GM18520 (cell line): Measurements from ENCODE around the gene C10orf71.

Source experiments
- ATAC-seq: cut with Tn5 transposase; IDR thresholded peaks from one replicate; pipeline ENCODE4 v1.9.1; 2021; ENCODE audit not compliant: unreplicated experiment

Gene C10orf71

DNA sequence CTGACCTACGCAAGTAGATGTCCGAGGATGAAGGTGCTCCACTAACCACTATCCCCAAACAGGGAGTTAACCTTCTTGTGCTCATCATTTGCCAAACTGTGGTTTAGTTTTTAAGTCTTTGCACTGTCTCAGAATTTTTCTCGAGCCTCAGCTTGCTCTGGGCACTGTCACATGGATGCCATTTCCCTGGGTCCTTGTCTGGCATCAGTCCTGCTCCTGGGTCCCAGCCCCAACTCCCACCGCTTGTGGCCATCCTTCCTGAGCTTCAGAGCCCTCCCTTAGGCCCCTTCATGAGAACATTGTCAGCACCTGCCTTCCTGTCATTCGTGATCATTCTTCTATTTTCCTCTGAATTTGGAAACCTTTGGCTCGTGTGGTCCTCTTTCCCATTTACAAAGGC lies 33.8 kb downstream of the C10orf71 start:
- no peak for ATAC-seq

DNA sequence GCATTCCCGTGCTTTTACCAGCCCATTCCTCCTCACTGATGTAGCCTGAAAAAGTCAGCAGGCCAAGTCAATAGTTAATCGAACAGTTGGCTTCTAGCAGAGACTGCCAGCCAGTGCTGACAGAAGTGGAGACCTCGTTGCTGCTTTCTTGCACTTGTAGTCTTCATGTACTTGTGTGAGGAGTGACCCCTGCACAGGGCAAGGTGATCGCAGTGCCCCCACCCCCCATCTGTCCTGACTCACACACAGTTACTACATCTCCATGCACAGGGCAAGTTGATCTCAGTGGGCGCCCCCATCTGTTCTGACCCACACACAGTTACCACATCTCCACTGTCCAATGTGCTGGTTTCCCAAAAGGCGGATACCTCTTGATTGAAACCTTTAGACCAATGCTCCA lies 34.2 kb downstream of the C10orf71 start:
- no peak for ATAC-seq

DNA sequence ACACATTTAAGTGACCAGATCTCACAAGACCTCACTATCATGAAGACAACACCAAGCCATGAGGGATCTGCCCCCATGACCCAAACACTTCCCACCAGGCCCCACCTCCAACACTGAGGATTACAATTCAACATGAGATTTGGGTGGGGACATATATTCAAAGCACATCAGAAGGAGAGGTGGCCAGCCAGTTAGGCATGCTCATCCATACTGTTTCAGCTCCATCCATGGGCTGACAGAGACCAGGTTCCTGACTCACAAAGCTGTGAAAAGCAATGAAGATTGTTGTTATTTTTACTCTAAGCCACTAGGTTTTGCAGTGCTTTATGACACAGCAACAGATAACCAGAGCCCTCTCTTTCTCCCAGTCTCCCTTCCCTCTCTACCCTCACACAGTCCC lies 36.0 kb downstream of the C10orf71 start:
- no peak for ATAC-seq

DNA sequence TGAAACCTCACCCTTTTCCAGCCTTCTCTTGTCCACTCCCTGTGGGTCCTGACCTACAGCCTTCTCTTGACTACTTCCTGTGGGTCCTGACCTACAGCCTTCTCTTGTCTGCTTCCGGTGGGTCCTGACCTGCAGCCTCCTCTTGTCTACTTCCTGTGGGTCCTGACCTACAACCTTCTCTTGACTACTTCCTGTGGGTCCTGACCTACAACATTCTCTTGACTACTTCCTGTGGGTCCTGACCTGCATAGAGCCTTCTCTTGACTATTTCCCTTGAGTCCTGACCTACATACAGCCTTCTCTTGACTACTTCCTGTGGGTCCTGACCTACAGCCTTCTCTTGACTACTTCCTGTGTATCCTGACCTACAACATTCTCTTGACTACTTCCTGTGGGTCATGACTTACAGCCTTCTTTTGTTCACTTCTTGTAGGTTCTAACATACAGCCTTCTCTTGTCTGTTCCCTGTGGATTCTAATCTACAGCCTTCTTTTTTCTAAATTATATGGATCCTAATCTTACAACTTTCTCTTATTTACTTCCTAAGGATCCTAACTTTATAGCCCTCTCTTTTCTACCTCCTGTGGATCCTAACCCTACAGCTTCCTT lies 36.5 kb downstream of the C10orf71 start:
- ATAC-seq, result no peak

DNA sequence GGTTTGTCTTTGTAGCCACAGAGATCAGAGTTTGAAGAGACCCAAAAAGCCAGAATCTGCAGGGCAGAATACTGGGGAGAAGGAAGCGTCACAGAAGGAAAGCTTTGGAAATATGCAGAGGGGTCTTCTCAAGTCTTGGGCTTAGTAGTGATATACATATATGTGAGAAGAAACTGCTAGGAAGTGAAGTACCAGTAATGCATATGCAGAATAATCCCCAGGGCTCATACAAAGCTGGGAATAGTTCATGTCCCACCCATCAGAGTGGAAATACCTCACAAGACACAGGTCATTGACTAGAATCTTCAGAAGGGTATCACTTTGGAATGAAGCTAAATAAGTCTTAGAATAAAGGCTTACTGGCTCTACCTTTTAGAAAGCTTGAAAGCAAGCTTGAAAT lies 39.6 kb downstream of the C10orf71 start:
- no peak for ATAC-seq

DNA sequence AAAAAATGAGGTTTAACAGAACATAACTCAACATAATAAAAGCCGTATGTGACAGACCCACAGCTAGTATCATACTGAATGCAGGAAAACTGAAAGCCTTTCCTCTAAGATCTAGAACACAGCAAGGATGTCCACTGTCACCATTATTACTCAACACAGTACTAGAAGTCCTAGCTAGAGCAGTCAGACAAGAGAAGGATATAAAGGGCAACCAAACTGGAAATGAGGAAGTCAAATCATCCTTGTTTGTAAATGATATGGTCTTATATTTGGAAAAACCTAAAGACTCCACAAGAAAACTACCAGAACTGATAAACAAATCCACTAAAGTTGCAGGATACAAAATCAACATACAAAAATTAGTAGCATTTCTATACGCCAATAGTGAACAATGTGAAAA lies 45.9 kb downstream of the C10orf71 start:
- ATAC-seq, result no peak

DNA sequence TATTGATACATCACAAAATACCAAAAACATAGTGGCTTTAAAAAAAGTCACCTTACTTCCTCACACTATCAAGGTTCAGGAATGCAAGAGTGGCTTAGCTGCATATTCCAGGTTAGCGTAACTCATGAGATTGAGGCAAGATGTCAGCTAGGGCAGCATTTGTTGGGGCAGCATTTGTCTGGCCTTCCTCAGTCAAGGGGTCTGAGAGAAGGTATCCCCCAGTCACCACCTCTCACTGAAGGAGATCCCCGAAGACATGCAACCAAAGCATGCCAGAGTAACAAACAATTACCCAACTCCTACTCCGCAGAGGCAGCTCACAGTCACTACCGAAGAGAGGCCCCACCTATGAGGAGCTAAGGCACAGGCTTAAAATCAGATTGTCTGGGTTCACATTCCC lies 48.4 kb downstream of the C10orf71 start:
- ATAC-seq, result no peak

DNA sequence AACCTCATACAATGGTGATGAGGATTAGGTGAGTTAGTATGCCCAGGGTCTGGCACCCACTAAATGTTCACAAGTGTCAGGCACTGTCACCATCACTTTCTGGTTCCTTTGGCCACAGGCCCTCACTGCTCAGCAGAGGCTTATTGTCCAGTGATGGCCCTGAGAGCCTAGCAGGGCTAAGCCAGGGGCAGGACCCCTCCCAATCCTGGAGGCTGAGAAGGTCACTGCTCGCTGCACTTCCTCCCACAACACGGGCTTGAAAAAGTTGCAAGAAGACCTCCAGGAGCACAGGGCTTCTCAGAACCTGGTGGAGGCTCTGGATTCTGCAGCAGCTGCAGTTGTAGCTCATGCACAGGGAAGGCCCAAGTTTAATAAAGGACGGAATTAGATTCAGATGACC lies 48.9 kb downstream of the C10orf71 start:
- no peak for ATAC-seq

DNA sequence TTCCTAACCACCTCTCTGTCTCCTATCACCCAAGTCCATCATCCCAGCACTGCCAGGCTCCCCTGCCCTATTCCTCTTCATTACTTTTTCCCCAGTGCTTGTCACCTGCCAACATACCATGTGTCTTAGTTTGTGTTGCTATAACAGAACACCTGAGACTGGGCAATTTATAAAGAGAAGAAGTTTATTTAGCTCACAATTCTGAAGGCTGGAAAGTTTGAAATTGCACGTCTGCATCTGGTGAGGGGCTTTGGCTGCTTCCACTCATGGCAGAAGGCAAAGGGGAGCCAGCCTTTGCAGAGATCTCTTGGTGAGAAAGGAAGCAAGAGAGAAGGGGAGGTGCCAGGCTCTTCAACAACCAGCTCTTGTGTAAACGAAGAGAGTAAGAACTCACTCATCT lies 49.6 kb downstream of the C10orf71 start:
- ATAC-seq, result no peak

DNA sequence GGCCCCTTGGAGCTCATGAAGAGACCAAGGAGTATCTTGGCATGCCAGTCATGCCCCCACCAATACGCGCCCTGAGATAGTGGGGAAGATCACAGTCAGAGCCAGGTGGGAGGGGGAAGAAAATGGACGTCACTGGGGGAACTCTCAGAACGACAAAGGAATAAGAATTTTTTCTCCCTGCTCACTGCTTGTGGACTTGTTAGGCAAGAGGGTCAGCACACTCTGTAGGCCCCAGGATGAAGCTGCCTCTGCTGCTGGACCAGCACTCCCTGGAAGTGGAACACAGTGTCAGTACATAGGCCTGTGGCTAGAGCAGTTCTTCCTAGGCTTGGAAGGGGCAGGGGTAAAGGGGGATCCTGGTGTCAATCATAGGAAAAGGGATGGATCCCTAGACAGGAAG lies 50.4 kb downstream of the C10orf71 start:
- ATAC-seq, result no peak

DNA sequence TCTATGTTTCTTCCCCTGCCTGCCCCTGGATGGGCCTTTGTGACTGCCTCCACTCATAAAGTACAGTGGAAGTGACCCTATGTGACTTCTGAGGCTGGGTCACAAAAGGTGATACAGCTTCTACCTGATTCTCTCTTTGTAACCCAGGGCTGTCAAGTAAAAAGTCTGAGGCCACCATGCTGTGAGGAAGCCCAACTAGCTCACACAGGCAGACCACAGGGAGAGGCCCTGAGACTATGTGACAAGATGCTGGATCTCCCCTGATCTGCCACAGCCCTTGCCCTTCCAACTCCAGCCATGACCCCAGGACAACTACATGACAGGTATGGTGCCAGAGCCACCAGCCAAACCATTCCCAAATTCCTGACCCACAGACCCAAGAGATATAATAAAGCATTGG lies 51.2 kb downstream of the C10orf71 start:
- ATAC-seq, result no peak

DNA sequence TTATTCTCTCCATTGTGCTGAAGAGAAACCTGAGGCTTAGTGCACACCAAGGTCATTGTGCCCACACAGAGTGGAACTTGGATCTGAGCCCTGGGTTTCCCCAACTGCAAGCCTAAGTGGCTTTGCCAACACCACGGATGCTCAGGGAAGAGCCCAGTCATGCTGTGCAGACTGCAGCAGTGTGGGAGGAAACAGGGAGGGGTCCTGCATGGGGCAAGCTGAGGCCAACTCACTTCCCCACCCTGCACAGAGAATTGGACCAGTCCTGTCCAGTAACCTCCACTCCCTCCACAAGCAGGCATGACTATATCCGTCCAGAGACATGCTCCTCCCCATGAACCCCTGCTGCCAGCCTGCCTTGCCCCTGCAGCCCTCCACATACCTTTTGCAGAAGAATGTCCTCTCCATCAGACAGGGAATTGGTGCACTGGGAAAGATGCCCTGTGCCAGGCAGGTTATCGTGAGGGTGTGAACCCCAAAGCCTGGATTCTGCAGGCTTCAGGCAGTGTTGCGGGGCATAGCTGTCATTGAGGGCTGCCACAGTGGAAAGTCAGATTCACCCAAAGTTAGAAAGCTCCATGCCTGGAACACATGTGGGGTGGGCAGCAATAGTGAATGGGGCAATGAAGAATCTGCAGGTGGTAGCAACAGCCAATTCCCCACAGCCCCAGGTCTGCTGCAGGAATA lies 52.0 kb downstream of the C10orf71 start:
- ATAC-seq, result no peak

DNA sequence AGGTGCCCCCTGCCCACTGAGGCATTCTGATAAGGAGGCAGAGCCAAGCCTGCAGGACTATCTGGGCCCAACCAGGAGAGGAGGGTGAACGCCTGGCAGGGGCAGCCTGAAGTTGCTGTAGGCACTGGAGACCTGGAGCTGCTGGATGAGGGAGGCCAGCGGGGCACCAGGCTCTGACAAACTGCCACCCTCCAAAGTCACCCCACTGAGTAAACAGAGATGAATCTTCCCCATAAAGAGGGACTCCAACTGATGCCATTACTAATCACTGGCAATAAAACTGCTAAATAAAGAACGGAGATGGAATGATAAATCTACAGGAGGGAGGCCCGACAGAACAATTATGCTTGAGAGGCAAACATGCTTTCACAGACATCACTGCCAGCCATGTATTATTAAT lies 52.7 kb downstream of the C10orf71 start:
- ATAC-seq, result no peak

DNA sequence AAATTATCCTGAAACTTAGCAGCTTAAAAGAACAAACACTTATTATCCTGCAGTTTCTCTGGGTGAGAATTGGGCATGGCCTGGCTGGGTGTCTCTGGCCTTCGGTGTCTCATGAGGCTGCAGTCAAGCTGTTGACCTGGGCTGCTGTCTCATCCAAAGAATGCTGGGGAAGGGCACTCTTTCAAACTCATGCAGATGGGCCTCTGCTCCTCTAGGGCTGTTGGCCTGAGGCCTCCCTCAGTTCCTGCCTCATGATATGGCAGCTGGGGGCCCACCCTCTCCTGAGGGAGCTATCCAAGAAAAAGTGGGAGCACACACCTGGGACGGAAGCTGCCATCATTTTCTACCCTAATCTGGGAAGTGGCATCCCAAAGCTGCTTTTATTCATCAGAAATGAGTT lies 53.4 kb downstream of the C10orf71 start:
- ATAC-seq, result no peak

DNA sequence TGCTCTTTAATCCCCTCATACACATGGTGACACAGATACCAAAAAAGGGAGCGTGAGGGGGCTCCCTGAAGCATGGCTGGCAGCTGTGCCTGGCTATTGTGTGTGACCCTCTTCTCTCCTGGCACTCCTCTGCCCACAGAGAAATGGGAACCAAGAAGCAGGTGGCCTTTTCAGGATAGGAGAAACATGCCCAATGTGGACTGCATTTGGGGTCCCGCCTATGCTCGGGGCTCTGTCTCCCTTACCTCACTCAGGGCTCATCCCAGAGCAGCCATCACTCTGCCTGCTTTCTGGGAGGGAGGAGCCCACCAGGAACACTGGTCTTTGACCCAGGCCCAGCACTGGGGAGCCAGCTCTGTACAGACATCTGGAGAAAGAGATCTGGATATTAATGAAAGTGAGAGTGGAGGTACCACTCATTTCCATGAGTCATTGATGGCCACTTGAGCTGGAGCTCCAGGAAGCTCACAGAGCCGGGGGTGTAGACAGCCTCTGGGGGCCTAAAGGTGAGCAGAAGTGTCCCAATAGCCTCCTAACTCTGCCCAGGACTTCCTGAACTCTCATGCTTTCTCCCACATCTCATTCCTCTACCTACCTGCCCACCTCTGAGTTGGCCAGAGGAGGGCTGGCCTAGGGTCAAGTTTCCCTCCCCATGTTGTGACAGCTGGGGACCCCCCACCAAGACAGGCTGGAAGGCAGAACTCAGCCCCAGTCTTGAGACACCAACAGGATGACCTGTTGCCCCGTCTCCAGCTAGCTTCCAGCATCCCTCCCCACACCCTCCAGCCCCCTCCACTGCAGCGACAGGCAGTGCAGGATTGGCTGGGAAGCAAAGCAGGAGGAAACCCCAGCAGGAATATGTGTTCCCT lies 54.3 kb downstream of the C10orf71 start:
- ATAC-seq, result no peak

DNA sequence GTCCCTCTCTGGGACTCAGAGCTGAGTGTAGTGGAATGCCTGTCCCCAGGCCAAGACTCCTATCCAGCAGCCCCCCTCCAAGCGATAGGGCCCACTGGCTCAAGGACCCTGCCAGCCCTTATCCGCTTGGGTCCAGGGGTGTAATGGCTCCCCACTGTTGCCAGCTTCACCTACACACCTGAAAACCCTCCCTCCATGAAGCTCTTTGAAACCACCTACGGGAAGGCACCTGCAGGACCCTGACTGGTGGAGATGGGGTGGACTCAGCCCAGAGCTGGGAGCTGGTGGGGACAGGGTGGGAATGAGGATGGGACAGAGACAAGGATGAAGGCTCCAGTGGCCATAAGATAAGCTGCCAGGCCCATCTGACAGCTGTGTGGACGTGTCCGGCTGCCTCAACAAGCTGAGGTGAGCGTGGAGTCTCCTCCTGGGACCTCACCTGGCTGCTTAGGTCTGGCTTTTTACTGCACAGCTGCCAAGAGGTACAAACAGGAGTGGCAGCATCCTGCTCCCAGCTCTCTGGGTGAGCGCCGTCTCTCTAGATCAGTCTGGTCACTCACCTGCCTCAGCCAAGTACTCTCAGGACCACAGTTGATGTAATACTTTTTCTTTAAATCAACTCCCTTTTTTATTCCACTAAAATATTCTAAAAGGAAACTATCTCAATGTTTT lies 55.1 kb downstream of the C10orf71 start:
- no peak for ATAC-seq

DNA sequence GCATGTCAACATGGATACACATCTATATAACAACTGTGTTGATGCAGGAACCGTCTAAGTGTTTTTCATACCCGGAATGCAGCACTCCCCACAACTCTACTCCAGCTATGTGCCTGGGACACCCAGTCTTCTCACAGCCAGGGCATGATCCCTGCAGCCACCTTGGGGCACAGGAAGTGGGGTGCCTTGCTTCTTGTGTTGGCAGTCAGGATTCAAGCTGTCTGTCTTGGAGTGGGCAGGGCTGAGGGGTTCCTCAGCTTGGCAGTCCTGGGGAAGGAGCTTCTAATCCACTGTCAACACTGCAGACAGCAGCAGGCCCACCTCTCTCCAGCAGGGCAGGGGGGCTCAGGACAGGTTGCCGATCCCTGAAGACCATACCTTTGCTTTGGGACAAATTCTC lies 55.6 kb downstream of the C10orf71 start:
- ATAC-seq, result no peak

DNA sequence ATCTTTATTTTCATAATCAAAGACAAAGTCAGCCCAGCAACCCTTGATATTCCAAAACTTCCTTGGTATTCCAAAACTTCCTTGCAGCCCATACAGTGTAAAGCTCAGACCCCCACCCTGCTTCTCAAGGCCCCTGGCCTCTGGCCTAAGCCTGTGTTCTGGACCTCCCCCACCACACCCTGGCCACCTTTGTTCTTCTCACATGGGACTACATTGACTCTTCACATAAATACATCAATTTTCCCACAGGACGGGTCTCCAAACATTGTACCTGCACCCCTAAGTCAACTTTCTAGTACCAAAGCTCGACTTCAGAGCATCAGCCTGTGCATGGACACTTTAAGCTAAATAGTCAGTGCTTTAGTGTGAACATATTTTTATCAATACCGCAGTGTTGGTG lies 56.3 kb downstream of the C10orf71 start:
- ATAC-seq, result no peak

DNA sequence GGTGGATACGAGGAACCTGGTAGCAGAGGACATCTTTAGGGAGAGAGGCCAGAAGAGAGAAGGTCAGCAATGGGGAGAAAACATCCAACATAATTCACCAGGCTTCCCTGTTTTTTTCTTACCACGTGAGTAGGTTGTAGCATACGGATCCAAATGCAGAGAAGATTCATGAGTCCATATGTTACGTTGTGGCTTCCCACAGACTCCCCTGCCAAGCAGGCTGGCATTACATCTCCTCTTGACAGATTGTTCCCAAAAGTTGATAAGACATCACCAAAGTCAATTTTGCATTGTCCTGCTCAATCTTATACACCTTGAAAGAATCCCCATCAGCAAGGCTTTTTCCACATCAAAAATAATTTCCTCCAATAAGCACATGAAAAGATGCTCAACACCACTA lies 57.2 kb downstream of the C10orf71 start:
- ATAC-seq, result no peak

DNA sequence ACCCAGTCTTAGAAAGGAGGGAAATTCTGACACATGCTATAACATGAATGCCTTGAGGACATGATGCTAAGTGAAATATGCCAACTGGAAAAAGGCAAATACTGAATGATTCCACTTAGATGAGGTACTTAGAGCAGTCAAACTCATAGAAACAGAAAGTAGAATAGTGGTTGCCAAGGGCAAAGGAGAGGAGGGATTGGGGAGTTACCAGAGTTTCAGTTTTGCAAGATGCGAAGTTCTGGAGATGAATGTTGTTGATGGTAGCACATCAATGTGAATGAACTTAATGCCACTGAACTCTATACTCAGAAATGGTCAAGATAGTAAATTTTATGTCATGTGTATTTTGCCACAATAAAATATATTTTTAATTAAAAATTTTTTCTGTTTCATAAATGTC lies 58.0 kb downstream of the C10orf71 start:
- ATAC-seq, result peak; percentile 63

DNA sequence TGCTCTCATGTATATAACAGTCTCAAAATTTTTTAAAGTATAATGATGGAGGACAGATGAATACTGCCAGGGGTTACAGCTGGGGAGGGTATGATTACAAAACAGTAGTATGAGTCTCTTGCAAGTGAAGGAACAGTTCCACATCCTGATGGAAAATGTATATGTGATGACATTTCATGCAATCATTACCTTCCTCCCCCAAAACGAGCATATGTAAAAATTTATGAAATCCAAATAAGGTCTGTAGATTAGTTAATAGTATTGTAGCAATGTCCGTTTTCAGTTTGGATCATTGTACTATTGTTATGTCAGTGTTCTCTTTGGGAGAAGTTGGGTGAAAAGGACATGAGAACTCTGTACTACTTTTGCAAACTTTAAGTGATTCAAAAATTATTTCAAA lies 58.9 kb downstream of the C10orf71 start:
- ATAC-seq, result no peak
